GM19351 (cell line): ENCODE data around the gene SETBP1.
A peak's percentile ranks its signal among the peaks of the same experiment; 100 is the strongest.

Experiments
- ATAC-seq: cut with Tn5 transposase; IDR thresholded peaks from one replicate; pipeline ENCODE4 v1.9.1; 2021; ENCODE audit warnings: mild to moderate bottlenecking, moderate library complexity; ENCODE audit not compliant: unreplicated experiment

SETBP1 gene

GRCh38 chr18:44859263-44859662 lies 178.6 kb downstream of the SETBP1 start:
- ATAC-seq: no peak

GRCh38 chr18:44859751-44860439 lies 179.2 kb downstream of the SETBP1 start:
- no peak for ATAC-seq

- no peak for ATAC-seq
Measured at GRCh38 chr18:44862112-44862511, 181.4 kb downstream of the SETBP1 start.

GRCh38 chr18:44866103-44866502 lies 185.4 kb downstream of the SETBP1 start:
- ATAC-seq: no peak

- no peak for ATAC-seq
Measured at GRCh38 chr18:44869533-44869932, 188.8 kb downstream of the SETBP1 start.

GRCh38 chr18:44870631-44871502 lies 190.2 kb downstream of the SETBP1 start:
- ATAC-seq: peak; percentile 54

- peak; percentile 88 for ATAC-seq
Measured at GRCh38 chr18:44871771-44872170, 191.1 kb downstream of the SETBP1 start.

- ATAC-seq: no peak
Measured at GRCh38 chr18:44876024-44876423, 195.3 kb downstream of the SETBP1 start.

- no peak for ATAC-seq
Measured at GRCh38 chr18:44876755-44877154, 196.1 kb downstream of the SETBP1 start.

GRCh38 chr18:44878335-44878734 lies 197.6 kb downstream of the SETBP1 start:
- peak; percentile 57 for ATAC-seq

GRCh38 chr18:44880170-44880569 lies 199.5 kb downstream of the SETBP1 start:
- no peak for ATAC-seq

- ATAC-seq: no peak
Measured at GRCh38 chr18:44881461-44882162, 200.9 kb downstream of the SETBP1 start.

GRCh38 chr18:44882163-44882868 lies 201.6 kb downstream of the SETBP1 start:
- no peak for ATAC-seq

- no peak for ATAC-seq
Measured at GRCh38 chr18:44883671-44884070, 203.0 kb downstream of the SETBP1 start.

GRCh38 chr18:44884431-44884830 lies 203.7 kb downstream of the SETBP1 start:
- ATAC-seq: no peak

- ATAC-seq: no peak
Measured at GRCh38 chr18:44885507-44885906, 204.8 kb downstream of the SETBP1 start.

GRCh38 chr18:44887227-44887631 lies 206.5 kb downstream of the SETBP1 start:
- peak; percentile 91 for ATAC-seq

- no peak for ATAC-seq
Measured at GRCh38 chr18:44889111-44889510, 208.4 kb downstream of the SETBP1 start.

GRCh38 chr18:44893045-44893706 lies 212.5 kb downstream of the SETBP1 start:
- peak; percentile 59 for ATAC-seq

GRCh38 chr18:44893966-44894365 lies 213.3 kb downstream of the SETBP1 start:
- ATAC-seq: no peak
